Vagina (tissue), 2 donors: ENCODE measurements around the gene CD46. TPM values are rescaled to one million over a fixed set of nuclear protein-coding genes. Genes with fewer than 3 reads are reported as not detected.
"Not testable (repeated sequence)": the region's sequence is repeated elsewhere in the genome, so short reads cannot be mapped to it uniquely, and the experiment has no call there.

Experiments used
- DNase-seq, 2 donors: peaks; one replicate each; pipeline ENCODE4 v3.0.0-alpha.2; 2017; ENCODE audit errors: extremely low spot score in 2 of 2
- H3K27ac ChIP-seq: fragments of 200-600 bp; sonication (generic); one replicate; pipeline ENCODE4 v1.5.1; 2019
- H3K27me3 ChIP-seq: fragments of 200-600 bp; sonication (generic); one replicate; pipeline ENCODE4 v1.5.1; 2019
- H3K36me3 ChIP-seq, 2 donors: fragments of 200-600 bp; sonication (generic); one replicate each; pipeline ENCODE4 v1.5.1; 2017 to 2019
- H3K4me1 ChIP-seq: fragments of 200-600 bp; sonication (generic); one replicate; pipeline ENCODE4 v1.5.1; 2019
- H3K4me3 ChIP-seq, 2 donors: fragments of 200-600 bp; sonication (generic); 1 replicate in 1 of 2; 2 replicates in 1 of 2; pipeline ENCODE4 v1.5.1; 2016 to 2019
- H3K9me3 ChIP-seq: fragments of 200-600 bp; sonication (generic); one replicate; pipeline ENCODE4 v1.5.1; 2019
- POLR2A ChIP-seq, 2 donors: fragments of 450-650 bp; IDR thresholded peaks; one replicate each; pipeline ENCODE4 v1.6.1; 2017; ENCODE audit warnings: antibody characterized with exemption in 2 of 2, mild to moderate bottlenecking in 2 of 2, moderate library complexity in 2 of 2
- POLR2AphosphoS5 ChIP-seq, 2 donors: sonication (generic); formaldehyde crosslinking; IDR thresholded peaks; one replicate each; pipeline ENCODE4 v1.9.0; 2017; ENCODE audit warnings: antibody characterized with exemption in 2 of 2, mild to moderate bottlenecking in 2 of 2, low read depth in 1 of 2; ENCODE audit not compliant: insufficient read depth in 1 of 2
- intact Hi-C: fragments of 100-400 bp; cut with DNase I; formaldehyde crosslinking; loops from one replicate; pipeline ENCODE4 v1.15.1; 2023
- total RNA-seq: library from RNA; depleted of rRNA; stranded (reverse); fragments of >200 nt; gene quantifications from one replicate; pipeline ENCODE4 v1.2.3, GENCODE V29; 2016
- TF ChIP-seq, protein P1 (sequence below), 3 experiments: fragments of 450-650 bp in 2 of 3; fragments of 200-600 bp in 1 of 3; sonication (generic) in 1 of 3; IDR thresholded peaks; one replicate each; pipeline ENCODE4 v1.5.1; 2017 to 2019; ENCODE audit warnings: antibody characterized with exemption in 3 of 3, mild to moderate bottlenecking in 2 of 3, moderate library complexity in 2 of 3

The CD46 gene
- total RNA-seq, 1 donor from 2014 or later: 143 TPM

DNA sequence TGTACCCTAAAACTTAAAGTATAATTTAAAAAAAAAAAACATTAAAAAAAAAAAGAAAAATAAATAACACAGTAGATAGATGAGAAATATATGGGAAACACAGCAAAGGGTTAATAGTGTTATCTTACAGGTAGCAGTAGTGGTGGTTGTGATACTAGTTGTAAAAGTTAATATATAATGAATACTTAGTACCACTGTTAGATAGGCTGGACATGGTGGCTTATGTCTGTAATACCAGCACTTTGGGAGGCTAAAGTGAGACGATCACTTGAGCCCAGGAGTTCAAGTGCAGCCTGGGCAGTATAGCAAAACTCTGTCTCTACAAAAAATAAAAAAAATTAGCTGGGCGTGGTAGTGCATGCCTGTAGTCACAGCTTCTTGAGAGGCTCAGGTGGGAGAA lies 32.6 kb upstream of the CD46 start:
- Histone ChIP-seq H3K27me3 (no peaks in the 10 kb centered on the region), H3K4me1 (no peaks in the 10 kb centered on the region), H3K36me3 (no peaks in the 10 kb centered on the region), H3K4me3 (no peak overlapping the region), H3K27ac (no peak overlapping the region), H3K9me3 (no peaks in the 10 kb centered on the region)
- TF ChIP-seq POLR2AphosphoS5 (IDR thresholded peaks at IDR 0.05; ENCODE audit: insufficient read depth in 1 of 2, low read depth in 1 of 2): no peak
- TF ChIP-seq POLR2A (IDR thresholded peaks at IDR 0.05): no peak
- TF ChIP-seq, protein P1, sequence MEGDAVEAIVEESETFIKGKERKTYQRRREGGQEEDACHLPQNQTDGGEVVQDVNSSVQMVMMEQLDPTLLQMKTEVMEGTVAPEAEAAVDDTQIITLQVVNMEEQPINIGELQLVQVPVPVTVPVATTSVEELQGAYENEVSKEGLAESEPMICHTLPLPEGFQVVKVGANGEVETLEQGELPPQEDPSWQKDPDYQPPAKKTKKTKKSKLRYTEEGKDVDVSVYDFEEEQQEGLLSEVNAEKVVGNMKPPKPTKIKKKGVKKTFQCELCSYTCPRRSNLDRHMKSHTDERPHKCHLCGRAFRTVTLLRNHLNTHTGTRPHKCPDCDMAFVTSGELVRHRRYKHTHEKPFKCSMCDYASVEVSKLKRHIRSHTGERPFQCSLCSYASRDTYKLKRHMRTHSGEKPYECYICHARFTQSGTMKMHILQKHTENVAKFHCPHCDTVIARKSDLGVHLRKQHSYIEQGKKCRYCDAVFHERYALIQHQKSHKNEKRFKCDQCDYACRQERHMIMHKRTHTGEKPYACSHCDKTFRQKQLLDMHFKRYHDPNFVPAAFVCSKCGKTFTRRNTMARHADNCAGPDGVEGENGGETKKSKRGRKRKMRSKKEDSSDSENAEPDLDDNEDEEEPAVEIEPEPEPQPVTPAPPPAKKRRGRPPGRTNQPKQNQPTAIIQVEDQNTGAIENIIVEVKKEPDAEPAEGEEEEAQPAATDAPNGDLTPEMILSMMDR (IDR thresholded peaks at IDR 0.05): no peak
- intact Hi-C loops: no loop called here
- DNase-seq: no peak

DNA sequence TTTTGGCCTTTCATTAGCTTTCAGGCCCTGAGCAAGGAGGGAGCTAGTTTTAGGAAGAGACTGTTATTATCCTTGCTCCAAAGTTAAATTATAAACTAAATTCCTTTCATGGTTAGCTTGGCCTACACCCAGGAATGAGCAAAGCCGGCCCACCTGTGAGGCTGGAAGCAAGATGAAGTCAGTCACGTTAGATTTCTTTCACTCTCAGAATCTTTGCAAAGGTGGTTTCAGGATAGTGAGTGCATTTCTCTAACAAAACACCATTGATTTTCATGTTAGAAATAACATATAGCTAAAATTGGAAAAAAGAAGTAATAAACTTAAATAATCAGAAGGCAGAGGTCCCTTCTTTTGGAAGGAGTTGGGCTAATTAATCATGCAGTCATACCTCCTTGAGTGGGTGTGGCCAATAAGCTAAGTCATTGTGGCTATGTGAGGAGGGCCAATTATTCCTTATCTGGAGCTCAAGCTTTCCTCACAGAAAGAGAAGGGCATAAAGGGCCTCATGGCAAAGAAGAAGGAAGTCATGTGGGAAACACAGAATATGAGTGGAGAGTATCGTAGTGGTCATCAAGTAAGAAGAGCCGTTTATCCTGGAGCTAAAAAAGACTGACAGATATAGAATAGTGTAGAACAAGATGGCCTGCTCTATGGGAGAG lies 23.5 kb upstream of the CD46 start:
- H3K27me3 ChIP-seq, H3K36me3 ChIP-seq, H3K4me1 ChIP-seq, intact Hi-C loops, H3K4me3 ChIP-seq, H3K9me3 ChIP-seq, H3K27ac ChIP-seq, DNase-seq: not testable (repeated sequence)

DNA sequence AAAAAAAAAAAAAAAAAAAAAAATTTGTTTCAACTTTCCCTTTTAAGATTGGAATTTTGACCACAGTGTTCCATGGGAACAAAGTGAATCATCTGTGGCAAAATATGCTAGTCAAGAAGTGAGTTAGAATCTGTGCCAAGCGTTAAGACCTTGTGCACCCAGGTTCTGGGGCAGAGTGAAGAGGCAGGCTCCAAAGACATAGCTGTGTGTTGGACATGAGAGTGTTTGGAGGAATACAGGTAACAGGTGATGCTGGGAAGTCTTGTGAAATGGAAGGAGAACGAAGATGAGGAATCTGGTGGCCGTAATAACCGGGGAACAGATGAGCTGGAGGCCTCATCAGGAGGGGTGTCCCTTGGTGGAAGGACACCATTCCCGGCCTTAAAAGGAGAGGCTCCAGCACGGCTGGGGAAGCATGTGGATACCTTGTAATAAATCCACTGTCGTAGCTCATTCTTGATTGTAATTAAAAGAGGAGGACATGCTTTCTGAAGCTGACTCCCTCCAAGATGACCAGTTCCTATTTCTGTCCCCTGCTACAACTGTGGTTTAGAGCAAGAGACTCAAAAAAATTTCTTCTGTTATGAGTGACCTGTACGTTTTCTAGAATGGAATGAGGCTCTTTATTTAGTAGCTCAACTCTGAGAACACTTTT lies 14.2 kb upstream of the CD46 start:
- H3K27me3 ChIP-seq, H3K36me3 ChIP-seq, H3K4me3 ChIP-seq, H3K4me1 ChIP-seq, H3K27ac ChIP-seq, intact Hi-C loops, DNase-seq, H3K9me3 ChIP-seq: not testable (repeated sequence)

DNA sequence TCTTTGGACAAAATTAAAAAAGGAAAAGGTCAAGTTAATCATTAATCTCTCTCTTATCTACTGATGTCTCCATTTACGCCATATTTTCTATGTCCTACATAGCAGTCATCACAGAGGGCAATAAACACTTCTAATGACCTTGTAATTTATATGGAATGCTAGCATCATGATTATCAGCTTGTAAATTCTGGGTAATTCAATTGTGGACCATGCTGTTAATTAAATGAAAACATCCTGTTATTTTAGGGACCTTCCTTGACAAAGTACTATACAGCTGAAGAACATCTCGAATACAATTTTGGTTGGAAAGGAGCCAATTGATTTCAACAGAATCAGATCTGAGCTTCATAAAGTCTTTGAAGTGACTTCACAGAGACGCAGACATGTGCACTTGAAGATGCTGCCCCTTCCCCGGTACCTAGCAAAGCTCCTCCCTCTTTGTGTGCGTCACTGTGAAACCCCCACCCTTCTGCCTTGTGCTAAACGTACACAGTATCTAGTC lies 13.6 kb upstream of the CD46 start:
- H3K9me3 ChIP-seq, H3K36me3 ChIP-seq: not testable (repeated sequence)

DNA sequence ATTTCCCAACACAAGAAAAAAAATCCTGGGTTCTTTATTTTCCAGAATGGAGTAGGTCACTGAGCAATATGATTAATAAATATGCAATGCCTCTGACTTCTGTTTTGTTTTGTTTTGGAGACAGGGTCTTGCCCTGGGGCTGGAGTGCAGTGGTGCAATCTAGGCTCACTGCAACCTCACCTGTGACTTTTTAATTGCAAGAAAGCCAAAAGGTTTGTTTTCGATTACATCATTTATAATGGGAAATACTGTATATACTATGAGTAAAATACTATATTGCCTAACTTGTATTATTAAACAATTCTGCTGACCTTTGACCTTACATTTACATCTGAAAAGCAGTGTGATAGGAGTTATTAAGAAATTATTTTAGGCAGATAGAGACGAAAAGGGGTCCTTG lies 11.6 kb upstream of the CD46 start:
- TF ChIP-seq, protein P1 (IDR thresholded peaks at IDR 0.05): no peak
- TF ChIP-seq POLR2A (IDR thresholded peaks at IDR 0.05) (no peak), POLR2AphosphoS5 (IDR thresholded peaks at IDR 0.05; ENCODE audit: insufficient read depth in 1 of 2, low read depth in 1 of 2) (no peak)
- H3K9me3 ChIP-seq: no peaks in the 10 kb centered on the region
- H3K4me3 ChIP-seq: no peak overlapping the region
- DNase-seq: no peak
- H3K27me3 ChIP-seq: no peaks in the 10 kb centered on the region
- no peaks in the 10 kb centered on the region for H3K4me1 ChIP-seq
- H3K36me3 ChIP-seq: no peaks in the 10 kb centered on the region
- H3K27ac ChIP-seq: no peak overlapping the region
- intact Hi-C loops: no loop called here

More for the DNA sequence above, 13.6 kb upstream of the CD46 start:
- DNase-seq, H3K4me3 ChIP-seq, H3K27me3 ChIP-seq, intact Hi-C loops, H3K4me1 ChIP-seq, H3K27ac ChIP-seq: not testable (repeated sequence)

DNA sequence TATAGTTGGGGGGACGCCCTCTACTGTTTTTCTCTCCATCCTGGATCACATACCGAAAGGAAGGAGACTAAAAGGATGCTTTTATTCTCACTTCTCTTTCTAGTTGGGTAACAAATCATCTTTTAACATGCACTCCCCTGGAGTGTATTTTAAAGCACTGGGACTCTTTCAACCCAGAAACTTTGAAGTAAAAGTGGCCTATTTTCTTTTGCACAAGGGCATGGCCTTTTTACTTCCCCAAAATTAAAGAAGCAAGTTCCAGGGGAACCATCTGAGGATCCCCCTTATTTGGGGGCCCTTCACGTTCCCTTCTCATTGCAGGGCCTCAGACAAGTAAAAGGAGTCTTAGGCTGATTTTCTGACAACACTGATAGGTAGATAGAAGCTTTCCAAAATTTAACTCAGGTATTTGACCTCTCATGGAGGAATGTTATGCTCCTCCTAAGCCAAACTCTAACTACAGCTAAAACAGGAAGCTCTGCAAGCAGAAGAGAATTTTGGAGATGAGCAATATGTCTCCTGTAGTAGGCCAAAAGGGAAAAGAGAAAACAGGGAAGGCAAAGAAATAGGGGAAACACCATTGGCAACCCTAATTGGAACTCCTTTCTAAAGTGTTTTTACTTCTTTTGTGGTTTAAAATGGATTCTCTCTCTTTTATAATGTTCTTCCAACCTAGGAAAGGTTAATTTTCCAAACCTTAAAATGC lies 8.9 kb upstream of the CD46 start:
- intact Hi-C loops: no loop called here
- no peak overlapping the region for H3K27ac ChIP-seq
- no peaks in the 10 kb centered on the region for H3K36me3 ChIP-seq
- no peaks in the 10 kb centered on the region for H3K27me3 ChIP-seq
- H3K4me1 ChIP-seq: no peaks in the 10 kb centered on the region
- no peaks in the 10 kb centered on the region for H3K9me3 ChIP-seq
- TF ChIP-seq, protein P1 (IDR thresholded peaks at IDR 0.05): no peak
- no peak for TF ChIP-seq POLR2AphosphoS5 (IDR thresholded peaks at IDR 0.05; ENCODE audit: insufficient read depth in 1 of 2, low read depth in 1 of 2)
- no peak for TF ChIP-seq POLR2A (IDR thresholded peaks at IDR 0.05)
- DNase-seq: no peak
- no peak overlapping the region for H3K4me3 ChIP-seq
